ENCODE results near the gene CD38.
A peak's percentile ranks its signal among the peaks of the same experiment; 100 is the strongest.
"Not testable (repeated sequence)": the region's sequence is repeated elsewhere in the genome, so short reads cannot be mapped to it uniquely, and the experiment has no call there.

CD38 gene

GRCh38 chr4:15861198-15861597 lies 83.1 kb downstream of the CD38 start:
- not testable (repeated sequence) for DNase-seq (ENCODE audit: low read depth in 1 of 2, low spot score in 1 of 2)

- DNase-seq (ENCODE audit: low read depth in 1 of 2, low spot score in 1 of 2) = no peak
Observed at GRCh38 chr4:15864651-15865566, 86.8 kb downstream of the CD38 start.

- DNase-seq (ENCODE audit: low read depth in 1 of 2, low spot score in 1 of 2) = no peak
Observed at GRCh38 chr4:15868111-15868510, 90.0 kb downstream of the CD38 start.

GRCh38 chr4:15868826-15869413 lies 90.8 kb downstream of the CD38 start:
- DNase-seq (ENCODE audit: low read depth in 1 of 2, low spot score in 1 of 2) = no peak

- DNase-seq (ENCODE audit: low read depth in 1 of 2, low spot score in 1 of 2) = no peak
Observed at GRCh38 chr4:15870079-15870478, 92.0 kb downstream of the CD38 start.

- DNase-seq (ENCODE audit: low read depth in 1 of 2, low spot score in 1 of 2) = no peak
Observed at GRCh38 chr4:15870921-15871664, 93.0 kb downstream of the CD38 start.

GRCh38 chr4:15873117-15873516 lies 95.0 kb downstream of the CD38 start:
- no peak for DNase-seq (ENCODE audit: low read depth in 1 of 2, low spot score in 1 of 2)

- no peak for DNase-seq (ENCODE audit: low read depth in 1 of 2, low spot score in 1 of 2)
Observed at GRCh38 chr4:15874671-15875070, 96.5 kb downstream of the CD38 start.

- no peak for DNase-seq (ENCODE audit: low read depth in 1 of 2, low spot score in 1 of 2)
Observed at GRCh38 chr4:15875663-15876460, 97.7 kb downstream of the CD38 start.

GRCh38 chr4:15878011-15878410 lies 99.9 kb downstream of the CD38 start:
- no peak for DNase-seq (ENCODE audit: low read depth in 1 of 2, low spot score in 1 of 2)

- DNase-seq (ENCODE audit: low read depth in 1 of 2, low spot score in 1 of 2) = no peak
Observed at GRCh38 chr4:15881820-15882219, 103.7 kb downstream of the CD38 start.

GRCh38 chr4:15882675-15883086 lies 104.6 kb downstream of the CD38 start:
- DNase-seq (ENCODE audit: low read depth in 1 of 2, low spot score in 1 of 2) = peak in 1 of 2 donors; percentile 5

- no peak for DNase-seq (ENCODE audit: low read depth in 1 of 2, low spot score in 1 of 2)
Observed at GRCh38 chr4:15883610-15884243, 105.6 kb downstream of the CD38 start.

- no peak for DNase-seq (ENCODE audit: low read depth in 1 of 2, low spot score in 1 of 2)
Observed at GRCh38 chr4:15884666-15885065, 106.5 kb downstream of the CD38 start.

- no peak for DNase-seq (ENCODE audit: low read depth in 1 of 2, low spot score in 1 of 2)
Observed at GRCh38 chr4:15885422-15885821, 107.3 kb downstream of the CD38 start.

- no peak for DNase-seq (ENCODE audit: low read depth in 1 of 2, low spot score in 1 of 2)
Observed at GRCh38 chr4:15888515-15888914, 110.4 kb downstream of the CD38 start.

GRCh38 chr4:15890246-15890829 lies 112.2 kb downstream of the CD38 start:
- DNase-seq (ENCODE audit: low read depth in 1 of 2, low spot score in 1 of 2) = no peak

GRCh38 chr4:15891312-15891711 lies 113.2 kb downstream of the CD38 start:
- DNase-seq (ENCODE audit: low read depth in 1 of 2, low spot score in 1 of 2) = no peak

- no peak for DNase-seq (ENCODE audit: low read depth in 1 of 2, low spot score in 1 of 2)
Observed at GRCh38 chr4:15893962-15894361, 115.8 kb downstream of the CD38 start.

GRCh38 chr4:15894393-15894792 lies 116.3 kb downstream of the CD38 start:
- DNase-seq (ENCODE audit: low read depth in 1 of 2, low spot score in 1 of 2) = no peak

Measured in activated T-helper 1 cell treated with anti-CD3 and anti-CD28 coated beads, Interleukin-2, amount 50 U/mL, for 16 hours (primary cell).